HK-2 (cell line): ENCODE measurements around the gene ERBB4.

Source experiments
- DNase-seq: peaks from one replicate; pipeline ENCODE4 v3.0.0-alpha.2; 2018; ENCODE audit not compliant: unreplicated experiment

ERBB4 gene

DNA sequence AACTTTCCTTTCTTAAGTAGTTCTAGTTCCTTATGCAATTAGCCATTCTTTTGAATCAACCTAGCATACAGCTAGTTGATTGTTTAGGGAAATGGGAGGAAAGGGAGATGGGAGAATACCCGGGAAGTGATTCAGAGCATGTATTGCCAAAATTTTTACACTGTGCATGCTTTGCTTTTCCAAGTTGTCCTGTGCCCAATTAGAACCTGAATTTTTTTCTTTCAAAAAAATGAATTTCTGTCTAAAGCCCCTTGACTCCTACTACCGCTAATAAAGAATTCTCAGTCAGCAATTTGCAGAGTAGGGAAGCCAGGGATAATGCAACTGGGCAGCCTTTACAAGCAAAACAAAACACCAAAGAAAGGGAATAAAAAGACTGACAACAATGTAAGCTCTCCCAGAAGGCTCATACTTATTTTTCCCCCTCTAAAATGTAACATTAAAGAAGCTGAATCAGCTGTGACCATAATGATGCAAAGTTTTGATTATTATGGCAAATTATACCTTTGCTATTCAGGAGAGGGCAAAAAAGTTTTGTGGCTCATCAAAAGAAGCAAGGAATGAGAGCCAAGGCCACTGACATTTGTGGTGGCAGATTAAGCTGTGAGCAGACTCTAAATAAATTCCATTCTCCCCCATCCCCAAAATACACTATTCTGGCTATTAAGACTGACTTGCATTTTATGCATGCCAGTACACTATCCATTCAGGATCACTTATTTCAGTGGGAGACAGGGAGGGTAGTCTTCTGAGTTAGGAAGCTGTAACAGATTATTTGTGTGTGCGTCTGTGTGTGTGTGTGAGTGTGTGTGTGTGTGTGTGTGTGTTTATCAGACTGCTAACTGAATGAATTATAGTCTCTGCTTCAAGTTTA, 174.3 kb downstream of the ERBB4 start:
- no peak for DNase-seq

DNA sequence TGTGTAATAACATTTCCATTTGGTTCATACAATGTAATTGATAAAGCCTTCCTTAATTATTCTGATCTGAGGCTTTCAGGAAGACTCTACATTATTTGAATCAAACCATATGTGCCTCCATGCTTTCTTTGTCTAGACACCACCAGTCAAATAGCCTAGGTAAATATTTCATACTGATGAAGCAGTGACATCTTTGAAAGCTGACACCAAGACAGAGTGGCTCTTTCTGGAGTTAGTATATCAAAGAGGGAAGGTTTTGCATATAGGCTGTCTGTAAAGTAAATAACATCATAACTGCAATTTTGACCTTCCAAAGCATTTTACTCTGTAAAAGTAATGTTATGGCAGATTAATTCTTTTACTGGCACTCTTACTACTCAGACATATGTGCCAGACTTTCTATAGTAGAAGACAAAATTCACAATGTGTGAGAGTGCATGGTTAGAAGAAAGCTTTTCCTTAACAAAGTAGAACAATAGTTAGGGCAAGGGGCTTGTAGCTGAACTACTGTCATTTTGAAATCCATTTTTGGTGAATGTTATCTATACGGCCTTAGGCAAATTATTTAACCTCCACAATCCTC, 177.3 kb downstream of the ERBB4 start:
- DNase-seq, result no peak

DNA sequence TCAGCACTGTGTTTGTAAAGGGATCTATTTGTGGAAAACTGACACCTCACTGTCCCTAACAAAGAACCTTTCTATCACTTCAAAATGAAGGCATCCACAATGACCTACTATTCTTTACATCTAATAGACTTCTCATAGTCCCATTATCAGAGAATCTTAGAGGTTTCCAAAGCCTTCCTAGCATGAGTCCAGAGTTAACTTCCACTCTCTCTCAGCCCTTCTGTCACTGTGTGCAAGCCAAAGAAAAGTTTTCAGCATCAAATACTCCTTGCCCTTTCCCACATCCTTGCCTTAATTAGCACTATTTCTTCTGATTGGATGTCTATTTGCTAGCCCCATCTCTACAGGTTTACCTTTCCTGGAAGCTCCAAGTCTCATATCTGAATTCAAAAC, 178.5 kb downstream of the ERBB4 start:
- no peak for DNase-seq

DNA sequence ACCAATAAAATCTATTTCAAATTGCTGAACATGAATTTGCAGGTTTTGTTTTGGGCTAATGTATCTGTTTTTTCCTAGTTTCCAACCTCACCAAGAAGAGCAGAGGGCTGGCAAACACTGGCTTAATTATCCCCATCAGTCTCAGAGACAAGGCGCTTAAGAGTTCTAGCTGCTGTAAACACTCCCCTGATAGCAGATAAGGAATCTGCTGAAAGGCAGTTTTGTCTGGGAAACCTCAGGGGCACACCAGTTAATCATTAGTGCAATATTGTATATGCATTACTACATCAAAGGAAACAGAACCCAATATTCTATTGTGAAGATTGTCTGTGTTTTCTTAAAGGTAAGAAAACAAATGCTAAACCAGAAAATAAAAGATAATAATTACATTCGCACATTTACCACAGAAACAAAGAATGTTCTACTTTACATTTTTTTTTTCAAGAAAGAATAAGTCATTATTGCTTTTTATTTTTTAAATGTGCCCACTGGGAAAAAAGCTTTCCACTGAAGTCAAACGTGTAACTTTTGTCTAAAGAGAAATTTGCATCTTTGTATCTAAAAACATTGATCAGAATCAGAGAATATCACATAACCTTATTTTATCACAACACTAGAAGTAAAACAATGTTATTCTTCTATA, 179.1 kb downstream of the ERBB4 start:
- no peak for DNase-seq

DNA sequence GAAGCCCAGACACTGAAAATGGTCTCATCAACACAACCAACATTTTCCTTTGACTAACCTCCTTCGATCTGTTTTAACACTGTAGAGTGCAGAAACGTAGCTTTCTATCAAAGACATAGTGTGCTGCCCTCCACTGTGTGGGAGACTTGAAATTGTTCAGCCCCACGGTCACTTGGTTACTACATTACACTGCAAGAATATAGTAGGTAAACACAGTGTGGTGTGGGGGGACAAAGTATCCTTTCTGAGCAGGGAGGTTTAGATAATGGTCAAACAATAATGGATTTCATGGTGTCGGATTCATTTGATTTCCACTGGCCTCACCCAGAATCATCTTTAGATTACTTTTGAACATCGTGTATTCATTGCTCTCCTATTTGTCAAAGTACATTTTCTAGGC, 181.0 kb downstream of the ERBB4 start:
- no peak for DNase-seq

DNA sequence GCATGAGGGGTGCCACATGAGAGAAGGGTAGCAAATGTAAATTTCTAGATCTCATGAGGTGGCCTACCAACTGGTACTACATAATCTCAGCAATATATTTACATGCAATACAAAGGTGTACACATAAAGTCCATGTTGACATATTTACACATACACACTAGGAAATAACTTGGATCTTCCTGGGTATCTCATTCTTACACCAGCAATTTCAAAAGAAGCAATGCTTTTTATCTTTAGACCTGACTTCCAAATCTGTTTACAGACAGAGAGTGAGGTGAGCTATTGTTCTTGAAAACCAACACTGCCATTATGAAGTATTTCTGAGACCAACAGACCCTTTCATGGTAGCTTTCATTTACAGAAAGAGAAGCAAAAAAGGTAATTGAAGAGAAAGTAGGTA, 184.2 kb downstream of the ERBB4 start:
- no peak for DNase-seq

DNA sequence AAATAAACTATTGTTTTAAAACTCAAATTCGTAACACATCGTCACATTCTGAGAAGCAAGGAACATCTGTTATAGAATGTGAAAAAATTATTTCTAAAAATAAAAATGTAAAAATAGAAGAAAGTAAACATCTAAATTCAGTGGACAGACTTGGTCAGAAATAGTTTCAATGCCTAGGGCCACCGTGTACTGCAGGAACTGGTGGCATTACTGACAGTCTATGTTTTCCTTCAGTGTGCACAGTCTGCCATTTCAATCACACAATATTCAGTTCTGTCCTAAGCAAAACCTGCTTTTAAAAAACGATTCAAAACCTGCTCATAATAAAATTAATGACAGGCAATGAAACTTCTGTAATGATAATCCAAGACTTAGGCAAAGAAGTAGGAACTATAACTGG, 190.1 kb downstream of the ERBB4 start:
- DNase-seq, result no peak

DNA sequence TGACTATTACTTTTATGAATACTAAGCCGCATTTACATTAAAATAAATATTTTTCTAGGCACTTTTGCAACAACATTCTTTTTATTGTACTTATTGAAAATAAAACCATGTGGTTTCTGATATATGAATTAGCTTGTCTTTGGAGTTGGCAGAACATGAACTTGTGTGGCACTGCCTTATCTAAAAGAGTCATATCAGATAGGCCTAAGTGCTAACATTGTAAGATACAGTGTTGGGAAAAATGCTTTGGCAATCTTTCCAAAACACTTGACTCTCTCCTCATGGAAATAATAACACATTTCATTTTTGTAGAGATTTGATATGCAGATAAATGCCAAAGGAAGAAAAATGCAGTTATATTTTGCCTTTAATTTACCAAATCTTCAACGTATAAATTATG, 191.7 kb downstream of the ERBB4 start:
- DNase-seq, result no peak

DNA sequence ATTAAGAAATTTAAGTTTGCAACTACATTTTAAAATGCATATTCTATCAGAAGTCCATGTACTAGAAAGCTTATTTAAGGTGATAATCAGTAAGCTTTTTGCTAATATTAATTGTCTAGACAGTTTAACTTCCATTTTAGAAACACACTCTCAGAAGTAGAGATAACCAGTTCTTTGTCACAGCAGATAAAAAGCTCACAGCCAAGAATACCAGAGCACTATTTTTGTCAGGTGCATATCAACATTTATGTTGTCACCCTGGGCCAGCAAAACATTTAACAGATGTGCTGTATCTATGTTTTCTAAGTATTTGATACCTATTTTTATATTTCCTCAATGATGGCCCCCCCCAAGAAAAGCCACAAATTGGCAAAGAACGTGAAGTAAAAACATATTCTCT, 192.6 kb downstream of the ERBB4 start:
- no peak for DNase-seq

DNA sequence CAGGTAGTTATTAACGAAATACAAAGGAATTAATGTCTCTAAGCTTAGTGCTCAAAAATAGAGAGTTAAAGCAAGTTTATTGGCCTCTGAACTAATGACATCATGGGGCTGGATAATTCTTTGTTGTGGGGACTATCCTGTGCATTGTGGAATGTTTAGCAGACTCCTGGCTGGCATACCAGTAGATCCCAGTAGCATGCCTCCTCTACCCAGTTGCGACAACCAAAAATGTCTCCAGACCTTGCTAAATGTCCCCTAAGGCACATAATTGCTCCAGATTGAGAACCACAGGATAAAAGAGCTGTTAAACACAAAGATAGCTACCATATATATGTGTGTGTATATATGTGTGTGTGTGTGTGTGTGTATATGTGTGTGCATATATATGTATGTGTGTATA, 194.5 kb downstream of the ERBB4 start:
- DNase-seq, result no peak

DNA sequence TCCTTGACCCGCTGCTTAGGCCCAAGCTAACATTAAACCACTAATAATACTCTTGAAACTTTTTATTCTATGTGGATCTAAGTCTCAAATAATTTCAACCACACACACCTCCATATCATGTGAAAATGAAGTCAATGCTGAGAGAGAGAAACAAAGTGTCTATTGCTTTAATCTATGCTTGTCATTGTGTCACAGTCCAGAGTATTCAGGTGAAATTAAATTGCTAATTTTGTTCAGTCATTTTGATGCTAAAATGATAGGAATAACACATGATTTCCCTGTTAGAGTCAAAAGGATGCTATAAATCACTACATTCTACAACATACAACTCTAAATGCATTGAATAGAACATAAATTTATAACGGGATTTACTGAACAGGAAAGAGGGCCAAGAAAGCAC, 195.4 kb downstream of the ERBB4 start:
- no peak for DNase-seq

DNA sequence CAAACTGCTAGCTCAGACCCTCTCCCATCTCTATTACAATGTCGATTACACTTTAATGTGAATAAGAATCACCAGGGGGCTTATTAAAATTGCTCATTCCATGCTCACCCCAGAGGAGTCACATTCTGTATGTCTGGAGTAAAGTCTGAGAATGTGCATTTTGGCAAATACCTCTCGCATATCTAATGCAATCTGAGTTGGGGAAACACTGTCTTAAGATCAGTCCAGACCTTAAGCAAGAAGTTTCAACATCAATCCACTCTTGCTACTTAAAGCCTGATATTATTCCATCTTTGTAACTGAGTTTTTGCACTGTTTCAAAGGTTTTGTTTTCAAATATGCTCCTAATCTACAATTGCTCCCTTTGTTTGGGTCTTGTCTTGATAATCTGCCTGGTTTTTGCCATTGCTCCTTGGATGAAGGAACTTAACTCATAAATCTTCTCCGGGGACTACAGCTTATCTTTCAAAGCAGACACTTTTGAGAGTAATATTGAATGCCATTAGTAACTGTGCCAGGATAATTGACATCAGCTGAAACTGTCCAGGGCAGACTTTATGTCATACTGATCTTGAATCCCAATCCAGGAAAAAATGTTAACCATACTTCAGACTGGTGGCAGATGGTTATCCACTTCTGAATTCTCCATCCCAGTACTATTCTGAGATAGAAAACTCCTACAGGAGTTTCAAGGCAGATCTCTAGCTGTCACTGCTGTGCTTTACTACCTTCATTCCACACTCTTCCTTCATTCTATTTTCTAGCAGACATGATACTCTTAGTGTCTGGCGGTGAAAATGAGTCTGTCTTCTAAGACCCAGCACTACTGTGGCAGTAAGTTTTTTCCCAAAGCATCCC, 200.9 kb downstream of the ERBB4 start:
- no peak for DNase-seq

DNA sequence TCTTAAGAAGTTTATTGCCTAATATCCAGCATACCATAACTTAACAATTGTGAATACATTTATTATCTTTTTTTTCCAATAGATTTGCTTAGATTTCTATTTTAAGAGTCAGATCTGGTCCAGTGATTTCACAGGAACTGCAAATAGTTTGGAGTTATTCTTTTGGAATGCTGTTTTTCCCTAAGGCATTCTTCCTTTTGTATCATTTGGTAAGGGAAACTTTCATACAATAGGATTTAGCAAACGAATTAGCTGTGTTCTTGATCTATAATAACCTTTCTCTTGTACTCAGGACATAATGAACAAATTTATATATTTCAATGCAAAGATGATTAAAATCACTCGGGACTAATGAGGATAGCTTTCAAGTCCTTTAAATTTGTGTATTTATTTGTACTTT, 201.6 kb downstream of the ERBB4 start:
- no peak for DNase-seq

DNA sequence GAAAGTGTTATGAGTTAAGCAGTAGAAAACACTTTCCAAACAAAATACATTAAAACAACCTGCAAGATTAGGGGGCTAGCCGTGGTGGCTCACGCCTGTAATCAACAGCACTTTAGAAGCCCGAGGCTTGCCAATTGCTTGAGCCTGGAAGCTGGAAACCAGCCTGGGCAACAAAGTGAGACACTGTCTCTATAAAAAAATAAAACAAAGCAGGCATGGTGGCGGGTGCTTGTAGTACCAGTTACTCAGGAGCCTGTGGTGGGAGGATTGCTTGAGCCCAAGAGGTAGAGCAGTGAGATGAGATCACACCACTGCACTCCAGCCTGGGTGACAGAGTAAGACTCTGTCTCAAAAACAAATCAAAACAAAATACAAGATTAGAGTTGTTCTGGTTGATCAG, 208.3 kb downstream of the ERBB4 start:
- no peak for DNase-seq

DNA sequence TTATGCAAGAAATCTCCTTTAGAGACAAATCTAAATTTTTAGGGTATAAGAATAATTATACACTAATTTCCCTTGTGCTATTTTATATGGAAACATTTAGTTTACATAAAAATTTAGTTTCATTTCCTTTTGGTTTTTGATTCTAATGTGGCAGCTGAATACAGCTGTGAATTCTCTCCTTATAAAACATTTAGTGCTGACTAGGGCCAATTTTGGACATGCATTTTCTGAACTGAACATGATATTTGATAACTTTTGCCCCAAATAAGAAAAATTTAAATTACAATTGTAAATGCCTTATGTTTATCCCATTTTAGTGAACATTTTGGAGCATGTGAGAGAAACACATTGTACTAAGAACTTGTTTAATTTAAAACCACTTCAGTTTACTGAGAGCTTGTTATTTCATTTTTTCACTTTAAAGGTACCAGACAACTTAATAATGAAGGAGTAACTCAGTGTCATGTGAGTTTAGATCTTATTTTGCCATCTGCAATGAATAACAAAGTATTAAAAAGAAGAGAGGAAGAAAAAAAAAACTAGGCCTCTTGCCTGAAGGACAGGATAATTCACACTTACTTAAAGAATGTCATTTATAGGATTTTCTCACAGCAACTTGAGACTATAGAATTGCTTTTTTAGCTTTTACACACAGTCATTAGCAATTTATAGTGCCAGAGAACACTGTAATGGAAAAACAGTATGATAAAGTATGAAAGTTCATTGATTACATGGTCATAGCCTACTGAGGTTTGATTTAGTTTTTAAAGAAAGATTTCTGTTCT, 209.7 kb downstream of the ERBB4 start:
- no peak for DNase-seq

DNA sequence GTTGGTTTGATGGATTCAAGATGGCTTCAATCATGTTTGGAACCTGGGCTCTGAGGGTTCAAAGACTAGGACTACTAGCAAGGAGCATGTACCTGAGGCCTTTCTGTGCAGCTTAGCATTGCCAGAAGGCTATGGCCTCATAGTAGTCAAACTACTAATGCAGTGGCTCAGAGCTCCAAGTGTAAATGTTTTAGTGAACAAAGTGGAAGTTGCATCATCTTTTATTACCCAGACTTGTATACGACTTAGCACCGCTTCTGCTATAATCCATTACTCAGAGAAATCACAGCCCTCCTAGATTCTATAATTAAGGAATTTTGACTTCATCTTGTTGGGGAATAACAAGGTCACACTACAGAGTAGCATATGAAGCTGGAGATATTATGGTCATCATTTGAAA, 210.5 kb downstream of the ERBB4 start:
- DNase-seq, result no peak

DNA sequence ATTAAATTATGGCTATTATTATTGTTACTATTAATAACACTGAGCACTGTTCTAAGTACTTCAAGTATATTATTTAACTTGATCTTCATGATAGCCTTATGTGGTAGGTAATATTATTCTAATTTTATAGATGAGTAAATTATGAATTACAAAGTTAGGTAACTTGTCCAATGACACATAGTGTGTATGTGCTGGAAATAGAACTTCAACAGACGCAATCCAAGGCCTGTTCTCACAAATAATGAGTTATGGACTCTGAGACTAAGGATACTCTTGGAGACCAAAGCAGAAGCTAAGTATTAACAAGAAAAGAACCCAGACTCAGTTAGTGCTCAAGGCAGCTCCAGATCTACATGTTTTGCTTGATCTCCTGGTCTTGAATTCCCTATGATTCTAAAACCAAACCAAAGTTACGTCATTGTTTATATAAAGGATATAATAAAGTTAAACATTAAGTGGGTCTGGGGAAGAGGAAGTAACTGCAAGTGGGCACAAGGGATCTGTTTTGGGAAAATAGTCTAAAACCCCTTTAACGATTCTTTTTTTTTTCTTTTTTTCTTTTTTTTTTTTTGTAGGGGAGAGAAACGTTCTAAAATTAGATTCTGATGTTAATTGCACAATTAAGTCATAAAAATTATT, 211.3 kb downstream of the ERBB4 start:
- DNase-seq, result no peak

DNA sequence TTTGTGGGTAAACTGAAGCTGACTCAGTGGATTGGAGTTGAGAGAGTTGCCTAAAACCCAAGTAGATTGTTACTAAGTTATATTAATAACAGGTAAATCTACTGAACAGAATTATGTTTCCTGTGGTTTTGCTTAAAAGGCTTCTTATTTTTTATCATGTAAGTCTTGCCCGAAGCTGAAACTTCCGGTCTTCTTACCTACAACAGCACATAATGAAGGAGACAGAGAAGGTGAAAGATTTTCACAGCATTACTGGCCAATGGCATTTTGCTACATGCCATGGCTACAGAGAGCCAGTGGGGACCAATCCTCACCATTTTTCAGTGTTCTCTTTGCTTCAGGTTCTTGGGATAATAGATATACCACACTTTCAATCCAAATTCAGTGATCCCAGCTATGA, 220.0 kb downstream of the ERBB4 start:
- DNase-seq, result no peak

DNA sequence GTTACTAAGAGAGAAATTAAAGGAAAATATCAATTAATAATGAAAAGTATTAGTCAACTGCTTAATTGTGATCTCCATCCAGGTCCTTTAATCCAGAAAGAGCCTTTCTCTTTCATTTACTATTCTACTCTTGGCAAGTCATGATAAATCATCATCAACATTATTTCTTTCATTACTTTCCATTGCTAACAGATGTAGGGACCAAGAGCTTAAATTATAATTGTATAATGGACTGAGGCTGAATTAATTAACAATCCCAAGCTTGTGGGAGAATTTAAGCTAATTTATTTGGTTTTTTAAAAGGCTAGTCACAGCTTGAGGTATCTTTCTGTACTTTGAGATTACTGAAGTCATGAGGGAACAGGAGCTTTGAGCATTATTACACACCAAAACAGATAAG, 223.9 kb downstream of the ERBB4 start:
- no peak for DNase-seq

DNA sequence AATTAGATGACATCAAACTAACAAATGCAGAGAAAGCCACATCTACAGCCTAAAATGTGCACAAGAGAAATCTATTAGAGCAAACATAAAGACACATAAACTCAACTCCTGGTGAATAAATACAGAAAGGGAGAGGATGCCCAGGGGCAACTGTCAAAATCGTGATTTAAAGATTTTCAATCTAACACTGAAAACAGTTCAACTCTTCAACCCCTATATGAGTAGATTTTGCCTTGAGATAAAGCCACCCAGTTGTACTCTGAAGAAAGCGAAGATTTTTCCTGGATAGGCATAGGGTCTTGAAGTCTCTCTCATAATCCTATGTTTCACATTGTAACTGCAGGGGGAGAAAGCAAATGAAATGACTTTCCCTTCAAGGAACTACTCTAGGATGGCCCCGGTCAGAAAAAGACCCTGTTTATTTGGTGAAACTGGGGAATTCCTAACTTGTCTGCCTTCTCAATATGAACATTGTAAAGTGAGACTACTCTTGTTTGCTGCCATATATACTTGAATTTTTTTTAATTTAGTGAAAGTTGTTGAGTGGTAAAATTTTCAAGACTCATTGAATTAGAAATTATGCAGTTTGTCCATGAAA, 226.7 kb downstream of the ERBB4 start:
- DNase-seq, result no peak

DNA sequence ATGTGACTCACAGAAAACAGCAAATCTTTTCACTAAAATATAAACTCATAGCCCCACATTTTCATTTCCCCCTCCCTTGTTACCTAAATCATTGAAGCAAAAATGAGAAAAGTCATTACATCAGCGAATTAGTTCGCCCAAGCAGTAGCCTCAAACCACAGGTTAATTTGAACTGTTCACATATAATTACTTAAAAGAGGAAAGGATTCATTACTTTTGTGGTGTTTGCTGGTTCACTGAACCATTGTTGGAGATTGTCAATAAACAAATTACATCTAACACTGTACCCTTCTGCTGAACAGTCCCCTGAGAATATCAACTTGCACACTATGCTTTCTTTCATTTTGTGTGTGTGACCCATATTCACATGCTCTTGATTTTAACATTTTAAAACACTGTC, 238.7 kb downstream of the ERBB4 start:
- no peak for DNase-seq
